Stimulated activated naive CD4-positive, alpha-beta T cell (primary cell): ENCODE measurements around the gene RHOH.

Experiments
- DNase-seq, 6 experiments: peaks; one replicate each; lab custom pipeline; 2025; lab: John Stamatoyannopoulos, UW

Gene RHOH

GRCh38 chr4:40204507-40205258, 7.9 kb downstream of the RHOH start:
- no peak for DNase-seq

GRCh38 chr4:40205259-40206198, 8.7 kb downstream of the RHOH start:
- no peak for DNase-seq

GRCh38 chr4:40206426-40206825, 9.6 kb downstream of the RHOH start:
- no peak for DNase-seq

GRCh38 chr4:40209401-40209800, 12.6 kb downstream of the RHOH start:
- no peak for DNase-seq

- no peak for DNase-seq
Observed at GRCh38 chr4:40210776-40211175, 13.9 kb downstream of the RHOH start.

- peak in 1 of 6 experiments; percentile 26 for DNase-seq
Observed at GRCh38 chr4:40211224-40212185, 14.7 kb downstream of the RHOH start.

- no peak for DNase-seq
Observed at GRCh38 chr4:40212674-40213527, 16.1 kb downstream of the RHOH start.

GRCh38 chr4:40214038-40214437, 17.2 kb downstream of the RHOH start:
- DNase-seq = peak; percentile 53 to 83 (median 74)

GRCh38 chr4:40214661-40215418, 18.0 kb downstream of the RHOH start:
- DNase-seq = no peak

- no peak for DNase-seq
Observed at GRCh38 chr4:40216622-40217366, 20.0 kb downstream of the RHOH start.

- DNase-seq = no peak
Observed at GRCh38 chr4:40221744-40222143, 24.9 kb downstream of the RHOH start.

GRCh38 chr4:40223343-40223742, 26.5 kb downstream of the RHOH start:
- DNase-seq = no peak

GRCh38 chr4:40224432-40224831, 27.6 kb downstream of the RHOH start:
- DNase-seq = no peak

- peak in 2 of 6 experiments; percentile 18 to 38 for DNase-seq
Observed at GRCh38 chr4:40225497-40225896, 28.7 kb downstream of the RHOH start.

- no peak for DNase-seq
Observed at GRCh38 chr4:40227284-40227683, 30.5 kb downstream of the RHOH start.

GRCh38 chr4:40228497-40229365, 31.9 kb downstream of the RHOH start:
- DNase-seq = no peak

- peak in 1 of 6 experiments; percentile 2 for DNase-seq
Observed at GRCh38 chr4:40231316-40231863, 34.6 kb downstream of the RHOH start.

GRCh38 chr4:40232610-40233009, 35.8 kb downstream of the RHOH start:
- no peak for DNase-seq
